OCI-LY7 (cell line): Measurements from ENCODE around the gene EDAR. TPM values are rescaled to one million over a fixed set of nuclear protein-coding genes. Genes with fewer than 3 reads are reported as not detected.

Source experiments
- BruUV-seq: library from RNA; stranded (reverse); fragments of 400-500 nt; replicated peaks from 2 replicates; lab custom pipeline; 2021; lab: Mats Ljungman, UMichigan
- CTCF ChIA-PET: fragments of 300-600 bp; sonication (Branson Sonifier 250); formaldehyde crosslinking; loops from one replicate; lab custom pipeline; 2022; ENCODE audit warnings: antibody characterized with exemption; ENCODE audit not compliant: unreplicated experiment; lab: Charles Lee
- POLR2A ChIA-PET: fragments of 300-600 bp; sonication (Branson Sonifier 250); formaldehyde crosslinking; loops from one replicate; lab custom pipeline; 2022; ENCODE audit warnings: antibody characterized with exemption; lab: Charles Lee
- DNase-seq: peaks from one replicate; pipeline ENCODE4 v3.0.0-alpha.2; 2015; ENCODE audit warnings: low spot score
- H2AFZ ChIP-seq: fragments of 200-600 bp; sonication (generic), shearing (Covaris generic); 2 replicates; pipeline ENCODE4 v1.6.1; 2014; ENCODE audit warnings: mild to moderate bottlenecking, antibody characterized with exemption, low read length, moderate library complexity
- H3K27ac ChIP-seq: fragments of 200-600 bp; sonication (generic); 2 replicates; pipeline ENCODE4 v1.5.1; 2014; ENCODE audit warnings: mixed run types, low read depth, mild to moderate bottlenecking, moderate library complexity, low read length, inconsistent platforms; ENCODE audit not compliant: poor library complexity, severe bottlenecking
- H3K36me3 ChIP-seq: fragments of 200-600 bp; sonication (generic); 2 replicates; pipeline ENCODE4 v1.6.1; 2014; ENCODE audit warnings: mild to moderate bottlenecking, antibody characterized with exemption, low read length, moderate library complexity, mixed read lengths; ENCODE audit not compliant: insufficient read depth
- H3K4me1 ChIP-seq: fragments of 200-600 bp; sonication (generic); 2 replicates; pipeline ENCODE4 v1.5.1; 2014; ENCODE audit warnings: mild to moderate bottlenecking, low read length; ENCODE audit not compliant: insufficient read depth, poor library complexity, severe bottlenecking
- H3K4me2 ChIP-seq: fragments of 200-600 bp; sonication (generic); 2 replicates; pipeline ENCODE4 v1.6.1; 2014; ENCODE audit warnings: mild to moderate bottlenecking, low read length
- H3K4me3 ChIP-seq: fragments of 200-600 bp; sonication (generic); 2 replicates; pipeline ENCODE4 v1.5.1; 2014; ENCODE audit warnings: mild to moderate bottlenecking, low read depth, low read length; ENCODE audit not compliant: poor library complexity, severe bottlenecking
- H3K79me2 ChIP-seq: fragments of 200-600 bp; sonication (generic); 2 replicates; pipeline ENCODE4 v1.6.1; 2016; ENCODE audit warnings: low read depth, mild to moderate bottlenecking, low read length, moderate library complexity, mixed read lengths; ENCODE audit not compliant: insufficient read depth
- H3K9me2 ChIP-seq: fragments of 200-600 bp; sonication (generic); 2 replicates; pipeline ENCODE4 v1.6.1; 2016; ENCODE audit warnings: mild to moderate bottlenecking, low read length, mixed read lengths; ENCODE audit not compliant: insufficient read depth
- H3K9me3 ChIP-seq: fragments of 200-600 bp; sonication (generic); 2 replicates; pipeline ENCODE4 v1.6.1; 2014; ENCODE audit warnings: mild to moderate bottlenecking, mixed run types, low read length, mixed read lengths
- H4K20me1 ChIP-seq: fragments of 200-600 bp; sonication (generic); 2 replicates; pipeline ENCODE4 v1.6.1; 2014; ENCODE audit warnings: mild to moderate bottlenecking, antibody characterized with exemption, low read length, moderate library complexity, mixed read lengths; ENCODE audit not compliant: insufficient read depth
- EZH2phosphoT487 ChIP-seq: fragments of 200-600 bp; sonication (generic); IDR thresholded peaks from 2 replicates; pipeline ENCODE4 v1.6.1; 2018; ENCODE audit warnings: low read depth, borderline replicate concordance, mild to moderate bottlenecking, mixed run types, antibody characterized with exemption, low read length, moderate library complexity, mixed read lengths
- intact Hi-C: fragments of 100-400 bp; cut with micrococcal nuclease; formaldehyde crosslinking; loops from one replicate; pipeline ENCODE4 v1.10.0; 2022; ENCODE audit not compliant: unreplicated experiment
- total RNA-seq, 2 experiments: library from RNA; depleted of rRNA in 1 of 2; stranded (reverse); fragments of >200 nt in 1 of 2; shearing (Covaris generic) in 1 of 2; gene quantifications; 2 replicates each; pipeline ENCODE4 v1.2.3, GENCODE V29; 2014 to 2022
- TF ChIP-seq, protein P1 (sequence below): fragments of 200-600 bp; sonication (generic); conservative IDR thresholded peaks from 2 replicates; pipeline ENCODE4 v1.5.1; 2014; ENCODE audit warnings: mild to moderate bottlenecking, antibody characterized with exemption, low read length, moderate library complexity, mixed read lengths

The EDAR gene
- total RNA-seq, 2 experiments from 2014 or later, result not detected

DNA sequence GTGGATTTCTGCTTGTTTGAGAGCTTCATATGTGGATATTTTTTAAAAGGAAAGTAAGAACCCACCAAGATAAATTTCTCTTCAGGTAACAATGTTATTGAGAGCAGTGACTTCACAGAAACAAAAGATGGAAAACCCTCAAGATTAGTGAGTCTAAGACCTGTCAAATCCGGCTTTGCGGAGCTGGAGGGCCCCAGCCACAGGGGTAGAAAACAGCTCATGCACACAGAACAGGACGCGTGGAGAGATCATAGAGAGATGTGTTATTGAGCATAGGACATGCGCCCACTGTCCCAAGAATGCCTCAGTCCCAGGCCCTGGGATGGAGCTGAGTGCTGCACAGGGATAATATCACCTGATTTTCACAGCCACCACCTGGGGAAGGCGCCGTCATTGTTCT is 21.3 kb downstream of the EDAR start:
- no peak for DNase-seq

DNA sequence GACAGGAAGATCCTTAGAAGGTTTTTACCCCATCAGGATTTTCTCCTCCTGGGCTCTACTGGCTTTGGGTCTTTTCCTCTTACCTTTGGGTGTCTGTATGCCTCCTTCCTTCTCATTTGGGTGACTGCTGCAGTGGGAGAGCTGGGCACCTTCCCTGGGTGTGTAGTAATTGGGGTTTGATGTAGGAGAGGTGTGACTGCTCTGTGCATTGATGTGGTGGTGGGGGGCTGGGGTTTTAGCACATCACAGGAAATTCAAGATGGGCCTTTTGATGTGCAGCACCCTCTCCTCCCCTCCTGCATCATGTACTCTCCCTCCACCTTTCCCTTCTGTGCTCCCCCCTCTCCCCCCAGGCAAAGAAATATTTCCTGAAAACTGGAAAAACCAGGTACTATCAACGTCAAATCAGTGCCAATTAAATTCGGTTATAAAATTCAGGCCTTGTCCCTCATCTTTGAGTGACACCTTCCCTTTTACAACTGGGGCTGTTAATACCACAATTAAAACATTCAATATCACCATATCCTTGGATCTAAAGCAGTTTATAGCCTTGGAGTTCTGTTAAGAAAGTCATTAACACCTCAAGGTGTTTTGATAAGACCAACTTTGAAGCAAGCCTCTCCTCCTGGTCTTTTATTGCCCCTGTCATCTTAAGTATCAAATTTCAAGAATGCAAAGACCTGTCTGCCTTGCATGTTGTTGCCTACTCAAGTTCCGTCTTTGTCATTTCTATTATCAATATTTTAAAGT is 23.3 kb downstream of the EDAR start:
- POLR2A ChIA-PET, result no interaction called here
- no peak overlapping the region for H3K4me3 ChIP-seq
- no peak for DNase-seq
- H3K9me2 ChIP-seq, result no peaks in the 10 kb centered on the region
- H3K27ac ChIP-seq, result no peak overlapping the region
- no TSS peak for BruUV-seq
- no peaks in the 10 kb centered on the region for H3K9me3 ChIP-seq
- TF ChIP-seq, protein P1, sequence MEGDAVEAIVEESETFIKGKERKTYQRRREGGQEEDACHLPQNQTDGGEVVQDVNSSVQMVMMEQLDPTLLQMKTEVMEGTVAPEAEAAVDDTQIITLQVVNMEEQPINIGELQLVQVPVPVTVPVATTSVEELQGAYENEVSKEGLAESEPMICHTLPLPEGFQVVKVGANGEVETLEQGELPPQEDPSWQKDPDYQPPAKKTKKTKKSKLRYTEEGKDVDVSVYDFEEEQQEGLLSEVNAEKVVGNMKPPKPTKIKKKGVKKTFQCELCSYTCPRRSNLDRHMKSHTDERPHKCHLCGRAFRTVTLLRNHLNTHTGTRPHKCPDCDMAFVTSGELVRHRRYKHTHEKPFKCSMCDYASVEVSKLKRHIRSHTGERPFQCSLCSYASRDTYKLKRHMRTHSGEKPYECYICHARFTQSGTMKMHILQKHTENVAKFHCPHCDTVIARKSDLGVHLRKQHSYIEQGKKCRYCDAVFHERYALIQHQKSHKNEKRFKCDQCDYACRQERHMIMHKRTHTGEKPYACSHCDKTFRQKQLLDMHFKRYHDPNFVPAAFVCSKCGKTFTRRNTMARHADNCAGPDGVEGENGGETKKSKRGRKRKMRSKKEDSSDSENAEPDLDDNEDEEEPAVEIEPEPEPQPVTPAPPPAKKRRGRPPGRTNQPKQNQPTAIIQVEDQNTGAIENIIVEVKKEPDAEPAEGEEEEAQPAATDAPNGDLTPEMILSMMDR, result no peak
- TF ChIP-seq EZH2phosphoT487, result no peak
- H3K4me2 ChIP-seq, result no peak overlapping the region
- H3K36me3 ChIP-seq, result no peaks in the 10 kb centered on the region
- intact Hi-C loops, result no loop called here
- H3K79me2 ChIP-seq, result no peaks in the 10 kb centered on the region
- no peaks in the 10 kb centered on the region for H3K4me1 ChIP-seq
- no peaks in the 10 kb centered on the region for H4K20me1 ChIP-seq
- no peak overlapping the region for H2AFZ ChIP-seq
- CTCF ChIA-PET, result no interaction called here

More for the DNA sequence above, 21.3 kb downstream of the EDAR start:
- TF ChIP-seq, protein P1, result no peak
- TF ChIP-seq EZH2phosphoT487, result no peak
- ChIA-PET POLR2A (interaction anchor here (1.3 kb wide), 1 partner anchor 10 kb away, joined by 3 read pairs; no protein-coding TSS in a partner anchor), CTCF (no interaction called here)
- Histone ChIP-seq H3K9me2 (no peaks in the 10 kb centered on the region), H3K4me3 (no peak overlapping the region), H3K4me2 (no peak overlapping the region), H2AFZ (no peak overlapping the region), H3K4me1 (no peaks in the 10 kb centered on the region), H3K79me2 (no peaks in the 10 kb centered on the region), H4K20me1 (no peaks in the 10 kb centered on the region), H3K27ac (no peak overlapping the region), H3K9me3 (no peaks in the 10 kb centered on the region), H3K36me3 (no peaks in the 10 kb centered on the region)
- BruUV-seq, result no TSS peak
- intact Hi-C loops, result no loop called here

DNA sequence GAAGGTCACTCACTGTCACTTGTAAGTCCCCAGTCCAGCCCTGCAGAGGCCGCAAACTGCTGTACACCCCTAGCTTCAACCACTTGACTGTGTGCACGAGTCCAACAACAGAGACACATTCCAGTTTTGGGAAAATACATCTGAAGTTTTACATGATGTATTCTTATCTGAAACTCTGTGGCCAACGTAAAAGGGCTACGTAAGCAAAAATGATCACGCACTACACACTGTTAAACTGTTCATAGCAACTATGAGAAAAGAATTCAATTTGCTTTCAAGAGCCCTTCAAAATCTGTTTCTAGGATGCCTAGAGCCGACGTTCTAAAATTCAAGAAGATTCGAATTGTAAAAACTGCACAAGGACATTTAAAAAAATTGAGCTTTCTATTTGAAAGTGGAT is 26.0 kb downstream of the EDAR start:
- H3K36me3 ChIP-seq, result no peaks in the 10 kb centered on the region
- intact Hi-C loops, result no loop called here
- no peaks in the 10 kb centered on the region for H3K4me1 ChIP-seq
- H3K4me3 ChIP-seq, result no peak overlapping the region
- no TSS peak for BruUV-seq
- H3K4me2 ChIP-seq, result no peak overlapping the region
- POLR2A ChIA-PET, result no interaction called here
- CTCF ChIA-PET, result no interaction called here
- no peak overlapping the region for H2AFZ ChIP-seq
- H4K20me1 ChIP-seq, result no peaks in the 10 kb centered on the region
- no peaks in the 10 kb centered on the region for H3K9me2 ChIP-seq
- H3K9me3 ChIP-seq, result no peaks in the 10 kb centered on the region
- no peak overlapping the region for H3K27ac ChIP-seq
- DNase-seq, result no peak
- no peak for TF ChIP-seq EZH2phosphoT487
- TF ChIP-seq, protein P1, result no peak
- no peaks in the 10 kb centered on the region for H3K79me2 ChIP-seq
